ENCODE results near the gene PLLP.
"Not testable (repeated sequence)": the region's sequence is repeated elsewhere in the genome, so short reads cannot be mapped to it uniquely, and the experiment has no call there.

Gene PLLP

DNA sequence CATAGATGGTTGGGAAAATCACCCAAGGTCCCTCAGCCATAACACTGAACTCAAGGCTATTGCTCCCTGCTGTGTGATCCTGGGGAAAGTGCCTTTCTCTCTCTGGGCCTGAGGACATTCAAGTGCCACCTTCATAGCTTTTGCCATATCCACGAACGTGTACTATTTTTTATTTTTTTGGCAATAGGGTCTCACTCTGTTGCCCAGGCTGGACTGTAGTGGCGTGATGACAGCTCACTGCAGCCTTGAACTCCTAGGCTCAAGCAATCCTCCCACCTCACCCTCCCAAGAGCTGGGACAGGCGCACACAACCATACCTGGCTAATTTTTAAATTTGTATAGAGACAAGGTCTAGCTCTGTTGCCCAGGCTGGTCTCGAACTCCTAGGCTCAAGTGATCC is 10.6 kb downstream of the PLLP start:
- DNase-seq (ENCODE audit: low read depth), result no peak

DNA sequence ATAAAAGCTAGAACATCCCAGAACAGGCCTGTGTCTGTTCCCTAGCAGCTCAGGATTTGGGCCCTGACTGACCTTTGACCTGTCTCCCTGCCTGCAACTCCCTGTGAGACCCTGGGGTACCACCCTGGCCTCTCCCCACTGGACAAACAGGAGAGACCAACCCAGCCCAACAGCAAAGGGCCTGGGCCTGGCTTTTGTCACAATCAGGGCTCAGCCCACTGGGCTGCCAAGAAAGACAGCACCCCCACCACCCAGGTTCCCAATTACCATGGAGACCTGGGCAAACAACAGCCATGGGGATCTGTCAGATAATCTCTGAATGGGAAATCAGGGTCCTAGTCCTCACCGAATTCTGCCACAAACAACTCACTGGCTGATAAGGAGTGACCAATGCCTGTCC is 11.1 kb downstream of the PLLP start:
- no peak for DNase-seq (ENCODE audit: low read depth)

DNA sequence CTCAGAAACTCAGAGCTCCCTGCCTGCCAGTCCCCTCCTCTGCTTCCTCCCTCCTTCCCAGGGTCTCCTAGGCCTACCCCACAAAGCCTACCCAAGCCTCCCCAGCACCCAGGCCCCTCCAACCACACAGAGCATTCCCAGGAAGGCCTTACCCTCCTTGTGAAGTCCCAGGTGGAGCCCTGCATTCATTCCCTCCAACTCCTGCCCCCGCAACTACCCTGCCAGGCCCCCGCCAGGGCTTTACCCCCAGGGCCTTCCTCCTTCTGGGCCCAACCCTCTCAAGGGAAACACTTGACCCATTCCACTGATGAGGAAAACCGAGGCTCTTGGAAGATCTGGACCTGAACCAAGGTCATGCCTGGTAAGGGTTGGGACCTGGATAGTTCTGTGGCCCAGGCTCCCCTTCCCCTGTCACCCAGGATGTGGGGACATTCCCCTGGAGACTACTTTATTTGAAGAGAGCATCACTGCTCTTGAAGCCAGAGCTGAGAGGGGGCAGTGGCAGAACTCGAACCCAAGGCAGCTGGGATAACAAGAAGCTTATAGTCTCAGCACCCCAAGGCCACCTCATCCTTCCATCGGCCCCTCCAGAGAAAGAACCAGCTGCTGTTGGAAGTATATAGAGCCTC is 12.5 kb downstream of the PLLP start:
- DNase-seq (ENCODE audit: low read depth), result no peak

DNA sequence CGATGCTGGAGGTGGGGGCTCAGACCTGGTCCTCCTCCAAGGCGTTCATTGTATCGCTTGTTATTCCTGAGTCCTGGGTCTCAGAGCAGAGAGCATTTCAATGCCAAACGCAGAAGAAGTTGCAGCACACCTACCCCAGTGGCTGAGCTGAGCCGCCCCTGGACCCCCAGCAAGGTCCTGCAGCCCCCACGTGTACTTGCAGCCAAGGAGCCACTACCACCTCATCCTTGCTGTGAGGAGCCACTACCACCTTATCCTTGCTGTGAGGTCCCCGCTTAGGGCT is 13.5 kb downstream of the PLLP start:
- no peak for DNase-seq (ENCODE audit: low read depth)

DNA sequence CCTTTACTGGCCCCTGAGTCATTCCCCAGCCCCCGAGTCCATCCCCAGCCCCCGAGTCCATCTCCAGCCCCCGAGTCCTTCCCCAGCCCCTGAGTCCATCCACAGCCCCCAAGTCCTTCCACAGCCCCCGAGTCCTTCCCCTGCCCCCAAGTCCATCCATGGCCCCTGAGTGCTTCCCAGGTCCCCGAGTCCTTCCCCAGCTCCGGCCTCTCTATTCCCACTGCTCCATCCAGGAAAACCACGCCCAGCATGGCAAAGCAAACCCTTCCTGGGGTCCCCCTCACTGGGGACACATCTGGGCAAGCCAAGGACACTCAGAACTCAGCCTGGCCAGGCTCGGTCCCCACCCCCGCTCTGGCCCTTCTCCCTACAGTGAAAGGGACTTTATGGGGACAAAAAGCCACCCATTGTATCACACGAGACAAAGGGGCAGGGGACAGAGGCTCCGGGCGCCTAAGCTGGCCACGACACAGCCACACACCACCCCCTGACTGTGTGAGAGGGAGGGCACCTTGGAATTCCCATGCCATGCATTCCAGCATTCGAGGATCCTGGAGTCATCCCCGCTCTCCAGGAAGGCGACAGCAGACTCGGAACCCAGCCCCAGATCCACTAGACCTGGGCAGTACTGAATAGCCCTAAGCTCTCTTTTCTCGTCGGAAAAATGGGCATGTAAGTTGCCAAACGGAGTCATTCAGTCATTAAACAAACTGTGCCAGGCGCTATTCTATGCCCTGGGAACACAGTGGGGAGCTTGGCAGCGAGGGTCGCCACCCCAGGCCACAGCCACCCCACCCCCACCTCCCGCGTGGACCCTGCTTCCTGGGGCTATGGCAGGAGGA is 14.0 kb downstream of the PLLP start:
- no peak for DNase-seq (ENCODE audit: low read depth)

DNA sequence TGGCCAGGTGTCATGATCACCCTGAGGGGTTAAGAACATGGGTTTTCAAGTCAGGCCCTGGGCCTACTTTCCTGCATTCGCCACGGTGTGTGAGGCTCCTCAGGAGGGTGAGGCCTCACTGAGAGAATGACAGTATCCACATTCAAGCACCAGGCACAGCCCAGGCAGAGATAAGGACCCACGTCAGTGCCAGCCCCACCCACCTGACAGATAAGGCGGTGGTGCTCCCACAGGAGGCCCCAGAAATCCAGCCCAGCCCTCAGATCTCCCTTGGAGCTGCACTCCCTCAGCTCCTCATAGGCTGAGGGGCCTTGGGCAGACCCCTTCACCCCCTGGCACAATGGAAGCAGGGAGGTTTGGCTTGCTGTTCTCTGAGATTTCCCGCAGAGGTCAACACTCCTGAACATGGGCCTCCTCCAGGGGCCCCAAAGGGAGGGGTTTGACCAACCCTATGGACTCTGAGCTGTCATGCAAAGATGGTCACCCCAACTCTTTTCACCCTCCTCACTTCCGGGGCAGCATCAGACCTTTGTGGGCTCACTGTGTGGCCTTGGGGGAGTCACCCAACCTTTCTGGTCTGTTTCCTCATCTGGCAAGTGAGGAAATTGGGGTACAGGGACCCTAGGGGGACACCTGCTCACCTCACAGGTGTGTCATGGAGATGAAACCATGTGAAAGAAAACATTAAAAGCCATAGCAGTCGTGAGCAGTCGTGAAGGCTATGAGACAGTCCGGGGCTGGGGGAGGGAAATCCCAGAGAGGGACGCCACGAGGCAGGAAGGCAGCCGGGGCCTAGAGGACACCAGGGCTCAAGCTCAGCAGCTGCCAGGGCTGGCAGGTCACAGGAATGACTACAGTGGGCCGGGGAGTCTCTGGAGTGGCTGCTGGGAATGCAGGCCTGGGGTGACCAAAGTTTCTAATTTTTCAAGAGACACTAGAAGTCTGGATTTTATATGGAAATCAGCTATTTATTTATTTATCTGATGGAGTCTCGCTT is 15.4 kb downstream of the PLLP start:
- DNase-seq (ENCODE audit: low read depth), result no peak

DNA sequence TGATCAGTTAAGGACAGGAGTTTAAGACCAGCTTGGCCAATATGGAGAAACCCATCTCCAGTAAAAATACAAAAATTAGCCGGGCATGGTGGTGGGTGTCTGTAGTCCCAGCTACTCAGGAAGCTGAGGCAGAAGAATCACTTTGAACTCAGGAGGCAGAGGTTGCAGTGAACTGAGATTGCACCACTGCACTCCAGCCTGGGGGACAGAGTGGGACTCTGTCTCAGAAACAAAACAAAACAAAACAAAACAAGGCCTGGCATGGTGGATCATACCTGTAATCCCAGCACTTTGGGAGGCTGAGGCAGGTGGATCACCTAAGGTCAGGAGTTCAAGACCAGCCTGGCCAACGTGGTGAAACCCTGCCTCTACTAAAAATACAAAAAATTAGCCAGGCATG is 17.1 kb downstream of the PLLP start:
- not testable (repeated sequence) for DNase-seq (ENCODE audit: low read depth)

DNA sequence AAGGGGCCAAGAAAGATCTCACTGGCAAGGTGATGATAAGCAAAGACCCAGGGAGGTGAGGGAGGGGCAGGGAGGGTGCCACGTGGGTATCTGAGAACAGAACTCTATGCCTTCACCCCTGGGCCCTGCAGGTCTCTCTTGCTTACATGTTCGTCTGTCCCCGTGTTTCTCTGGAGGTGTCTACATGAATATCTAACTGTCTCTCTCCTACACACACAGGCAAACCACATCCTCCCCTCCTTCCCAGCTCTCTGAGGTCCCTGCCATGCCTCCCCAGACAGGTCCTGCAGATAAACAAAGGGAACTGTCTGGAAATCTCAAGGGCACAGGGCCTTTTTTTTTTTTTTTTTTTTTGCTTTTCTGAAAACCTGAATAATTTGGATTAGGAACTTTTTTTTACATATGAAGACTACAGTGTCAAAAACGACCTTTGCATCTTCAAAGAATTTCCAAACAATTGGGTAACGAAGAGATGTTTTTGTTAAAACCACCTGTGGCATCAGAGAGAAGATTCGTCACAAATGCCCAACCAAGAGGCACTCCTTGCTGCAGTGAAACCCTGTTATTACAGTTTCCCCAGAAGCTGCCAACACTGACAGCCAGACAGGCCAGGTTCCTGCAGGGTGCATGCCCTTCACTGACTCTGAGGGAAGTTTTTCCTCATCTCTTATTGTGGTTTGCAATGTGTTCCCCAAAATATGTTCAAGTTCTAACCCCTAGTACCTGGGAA is 17.8 kb downstream of the PLLP start:
- no peak for DNase-seq (ENCODE audit: low read depth)

DNA sequence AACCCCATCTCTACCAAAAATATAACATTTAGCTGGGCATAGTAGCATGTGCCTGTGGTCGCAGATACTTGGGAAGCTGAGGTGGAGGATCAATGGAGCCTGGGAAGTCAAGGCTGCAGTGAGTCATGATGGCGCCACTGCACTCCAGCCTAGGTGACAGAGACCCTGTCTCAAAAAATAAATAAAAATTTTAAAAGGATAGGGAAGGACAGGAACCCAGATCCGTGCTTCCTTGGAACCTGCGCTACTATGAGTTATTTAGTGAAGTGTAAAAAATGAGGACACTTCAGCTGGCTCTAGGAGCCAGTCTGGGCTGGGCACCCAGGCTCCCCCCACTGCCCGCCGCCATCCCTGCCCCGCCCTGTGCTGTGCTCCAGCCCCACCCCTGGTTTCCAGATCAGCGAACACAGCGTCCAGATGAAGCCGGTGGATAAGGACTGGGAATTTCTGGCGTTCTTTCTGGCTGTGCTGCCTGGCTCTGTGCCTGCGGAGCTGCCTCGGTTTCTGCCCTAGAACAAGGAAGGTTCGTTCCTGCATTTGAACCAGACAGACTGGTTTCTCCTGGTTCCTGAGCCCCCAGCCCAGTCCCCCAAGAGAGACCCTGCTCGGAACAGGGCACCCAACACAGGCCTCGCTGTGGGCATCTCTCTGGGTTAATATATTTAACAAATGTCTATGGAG is 18.5 kb downstream of the PLLP start:
- DNase-seq (ENCODE audit: low read depth), result no peak

DNA sequence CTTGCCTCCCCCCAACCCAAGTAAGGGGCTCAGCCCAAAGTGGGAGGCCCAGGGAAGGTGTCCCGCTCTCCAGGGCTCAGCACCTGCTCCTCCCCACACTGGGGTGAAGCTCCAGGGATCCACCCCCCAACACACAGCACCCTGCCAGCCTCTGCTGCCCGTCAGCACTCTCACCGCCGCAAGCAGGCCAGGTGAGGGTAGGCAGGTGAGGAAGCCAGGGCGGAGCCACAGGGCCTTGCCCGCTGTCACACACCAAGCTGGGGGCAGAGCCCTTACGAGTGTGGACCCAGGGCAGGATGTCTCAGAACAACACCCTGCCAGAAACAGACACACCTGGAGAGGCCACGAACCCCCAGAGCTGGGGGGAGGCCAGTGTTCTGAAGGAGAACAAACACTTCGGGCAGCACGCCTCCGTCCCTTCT is 19.5 kb downstream of the PLLP start:
- no peak for DNase-seq (ENCODE audit: low read depth)

DNA sequence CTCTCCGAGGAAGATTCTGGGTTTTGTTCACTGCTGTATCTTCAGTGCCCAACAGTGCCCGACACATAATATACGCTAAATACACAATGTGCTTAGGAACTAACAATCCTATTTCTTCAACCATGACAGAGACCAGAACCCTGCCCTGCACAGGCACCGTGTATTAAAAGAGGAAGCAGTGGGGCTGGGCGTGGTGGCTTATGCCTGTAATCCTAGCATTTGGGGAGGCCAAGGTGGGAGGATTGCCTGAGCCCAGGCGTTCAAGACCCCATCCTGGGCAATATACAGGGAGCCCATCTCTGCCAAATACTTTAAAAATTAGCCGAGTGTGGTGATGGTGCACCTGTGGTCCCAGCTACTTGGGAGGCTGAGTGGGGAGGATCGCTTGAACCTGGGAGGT is 20.1 kb downstream of the PLLP start:
- no peak for DNase-seq (ENCODE audit: low read depth)

DNA sequence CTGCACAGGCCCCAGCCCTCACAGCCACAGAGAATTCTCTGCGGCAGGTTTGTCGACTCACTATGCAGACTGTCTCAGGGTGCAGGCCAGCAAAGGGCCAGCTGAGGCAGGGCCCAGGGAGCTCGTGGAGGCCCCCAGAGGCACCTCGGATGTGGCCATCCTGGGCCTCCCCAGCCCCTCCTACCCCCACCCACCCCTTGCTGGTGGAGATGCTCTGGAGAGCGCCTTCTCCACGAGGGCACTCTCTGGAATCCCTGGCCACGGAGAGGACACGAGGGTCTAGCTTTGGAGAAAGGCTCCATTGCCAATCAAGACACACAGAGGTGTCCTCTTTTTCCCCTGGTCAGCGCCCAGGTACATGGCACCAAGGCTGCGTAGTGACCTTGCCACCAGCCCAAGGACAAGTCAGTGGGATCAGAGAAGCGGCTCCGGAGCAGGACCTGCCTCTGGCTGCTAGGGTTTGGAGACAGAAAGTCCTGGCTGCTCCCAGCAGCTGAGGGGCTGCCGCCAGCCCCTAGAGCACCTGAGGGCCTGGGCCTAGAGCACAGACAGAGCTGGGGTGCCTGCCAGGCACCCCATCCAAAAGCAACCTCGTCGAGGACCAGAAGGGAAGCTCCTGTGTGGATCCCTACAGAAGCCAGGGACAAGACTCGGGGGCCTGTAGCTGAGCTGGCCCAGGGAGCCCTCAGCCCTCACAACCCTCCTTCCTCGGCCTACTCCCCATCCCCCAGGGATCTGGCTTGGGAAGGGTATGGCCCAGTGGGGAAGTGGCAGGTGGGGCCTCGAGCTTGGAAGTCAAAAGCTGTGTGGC is 20.7 kb downstream of the PLLP start:
- no peak for DNase-seq (ENCODE audit: low read depth)

DNA sequence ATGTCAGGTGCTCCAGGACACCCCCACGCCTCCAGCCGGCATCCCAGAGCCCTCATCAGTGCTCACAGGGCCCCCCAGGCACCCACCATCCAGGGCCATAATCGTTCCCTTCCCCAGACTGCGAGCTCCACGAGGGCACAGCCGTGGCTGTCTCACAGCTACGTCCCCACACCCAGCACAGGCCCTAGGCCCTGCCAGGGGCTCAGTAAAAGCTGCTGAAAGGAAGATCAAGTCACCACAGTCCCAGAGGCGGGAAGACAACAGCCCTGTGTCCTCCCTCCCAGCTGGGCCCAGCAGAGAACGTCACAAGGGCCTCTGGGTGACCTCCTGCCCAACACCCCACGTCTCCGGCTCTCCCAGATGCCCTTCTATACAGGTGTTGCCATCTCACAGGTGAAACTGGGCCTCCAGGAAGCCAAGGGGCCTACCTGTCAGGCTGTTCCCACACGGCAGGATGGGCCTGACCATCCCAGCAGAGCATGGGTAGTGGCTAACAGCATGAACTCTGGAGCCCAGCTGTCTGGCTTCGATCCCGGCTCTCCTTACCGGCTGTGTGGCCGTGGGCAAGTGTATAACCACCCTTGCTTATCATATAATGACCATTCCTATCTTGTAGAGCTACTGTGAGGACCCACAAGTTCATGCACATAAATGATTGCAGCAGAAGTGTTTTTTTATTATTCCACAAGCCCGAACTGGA is 21.5 kb downstream of the PLLP start:
- DNase-seq (ENCODE audit: low read depth), result no peak

DNA sequence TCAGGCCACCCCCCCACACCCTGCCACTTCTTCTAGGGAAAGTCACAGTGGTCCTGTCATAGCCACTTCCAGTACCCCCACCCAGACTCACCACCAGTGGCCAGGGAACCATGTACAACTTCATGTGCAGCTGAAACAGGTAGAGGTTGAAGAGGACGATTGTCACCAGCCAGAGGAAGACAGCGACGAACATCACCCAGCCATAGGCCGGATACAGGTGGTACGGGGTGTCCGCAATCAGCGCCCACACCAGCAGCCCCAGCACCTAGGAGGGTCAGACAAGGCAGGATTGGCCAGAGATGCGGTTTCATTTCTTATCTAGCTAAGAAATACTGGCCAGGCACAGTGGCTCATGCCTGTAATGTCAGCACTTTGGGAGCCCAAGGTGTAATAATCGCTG is 22.7 kb downstream of the PLLP start:
- DNase-seq (ENCODE audit: low read depth), result no peak

DNA sequence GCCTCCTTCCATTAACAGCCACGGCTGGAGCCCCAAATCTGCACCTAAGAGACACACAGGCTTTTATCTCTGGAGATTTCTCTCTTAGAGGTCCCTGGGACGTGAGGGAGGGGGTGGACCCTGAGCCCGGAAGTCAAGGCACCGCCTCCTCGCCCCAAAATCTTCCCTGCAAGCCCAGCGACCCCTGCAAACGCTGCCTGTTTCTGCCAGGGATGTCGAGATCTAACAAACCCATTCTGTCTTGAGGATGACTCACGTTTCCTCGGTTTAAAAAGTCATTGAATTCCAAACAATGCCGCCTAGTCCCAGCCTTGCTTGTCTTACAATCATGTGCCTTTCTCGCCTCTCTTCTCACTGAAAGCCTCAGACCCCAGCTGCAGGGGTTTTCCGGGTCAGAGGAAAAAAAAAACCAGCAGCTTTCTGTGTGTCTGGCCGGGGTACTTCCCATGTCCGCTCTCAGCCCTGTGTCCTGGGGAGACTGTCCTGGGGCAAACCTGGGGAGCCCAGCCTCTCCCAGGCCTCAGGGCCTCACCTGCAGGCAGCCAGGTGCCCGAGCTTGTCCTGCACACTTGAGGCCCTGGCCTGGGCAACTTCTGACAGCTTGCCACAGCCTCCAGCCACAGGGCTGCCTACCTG is 24.1 kb downstream of the PLLP start:
- DNase-seq (ENCODE audit: low read depth), result no peak

DNA sequence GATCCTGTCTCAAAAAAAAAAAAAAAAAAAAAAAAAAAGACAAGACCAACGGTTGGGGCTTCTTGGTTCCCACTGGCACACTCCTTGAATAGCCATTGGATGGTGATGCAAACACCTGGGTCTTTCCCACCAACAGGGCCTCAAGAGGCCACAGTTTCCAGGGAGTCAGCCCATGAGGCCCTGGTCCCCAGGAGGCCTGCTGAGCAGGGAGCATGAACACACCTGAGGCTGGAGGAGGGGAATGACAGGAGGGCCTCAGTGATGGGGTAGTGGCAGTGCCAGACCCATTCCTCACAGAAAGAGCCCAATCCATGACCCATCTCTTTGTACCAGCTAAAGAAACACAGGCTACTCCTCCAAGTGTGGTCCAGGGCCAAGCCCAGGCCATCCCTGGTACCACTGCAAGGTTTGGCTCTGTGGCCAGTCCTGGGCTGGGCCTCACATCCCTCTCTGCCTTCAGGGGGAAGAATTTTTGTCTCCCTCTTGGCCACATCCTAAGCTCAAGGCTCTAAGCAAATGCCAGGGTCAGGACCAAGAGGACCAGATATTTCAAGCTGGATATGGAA is 25.5 kb downstream of the PLLP start:
- no peak for DNase-seq (ENCODE audit: low read depth)

DNA sequence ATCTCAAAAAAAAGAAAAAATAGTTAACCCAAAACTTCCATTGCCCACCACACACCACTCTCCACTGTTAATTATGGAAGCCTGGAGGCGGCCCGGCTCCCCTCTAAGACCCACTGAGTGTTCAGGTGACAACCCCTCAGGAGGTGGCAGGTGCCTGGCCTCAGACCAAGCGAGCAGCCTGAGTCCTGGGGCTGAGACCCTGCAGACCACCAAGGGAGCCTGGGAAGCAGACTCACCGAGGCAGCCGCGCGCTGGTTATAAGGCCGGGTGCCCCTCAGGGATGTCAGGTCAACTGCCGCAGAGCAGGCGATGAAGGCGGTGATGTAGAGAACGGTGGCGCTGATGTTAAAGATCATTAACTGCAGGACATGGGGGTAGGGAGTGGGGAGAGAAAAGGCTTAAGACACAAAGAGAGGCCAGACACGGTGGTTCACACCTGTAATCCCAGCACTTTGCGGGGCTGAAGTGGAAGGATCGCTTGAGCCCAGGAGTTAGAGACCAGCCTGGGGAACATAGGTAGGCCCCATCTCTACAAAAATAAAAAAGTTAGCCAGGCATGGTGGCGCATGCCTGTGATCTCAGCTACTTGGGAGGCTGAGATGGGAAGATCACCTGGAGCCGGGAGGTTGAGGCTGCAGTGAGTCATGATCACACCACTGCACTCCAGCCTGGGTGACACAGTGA is 26.1 kb downstream of the PLLP start:
- DNase-seq (ENCODE audit: low read depth), result no peak

DNA sequence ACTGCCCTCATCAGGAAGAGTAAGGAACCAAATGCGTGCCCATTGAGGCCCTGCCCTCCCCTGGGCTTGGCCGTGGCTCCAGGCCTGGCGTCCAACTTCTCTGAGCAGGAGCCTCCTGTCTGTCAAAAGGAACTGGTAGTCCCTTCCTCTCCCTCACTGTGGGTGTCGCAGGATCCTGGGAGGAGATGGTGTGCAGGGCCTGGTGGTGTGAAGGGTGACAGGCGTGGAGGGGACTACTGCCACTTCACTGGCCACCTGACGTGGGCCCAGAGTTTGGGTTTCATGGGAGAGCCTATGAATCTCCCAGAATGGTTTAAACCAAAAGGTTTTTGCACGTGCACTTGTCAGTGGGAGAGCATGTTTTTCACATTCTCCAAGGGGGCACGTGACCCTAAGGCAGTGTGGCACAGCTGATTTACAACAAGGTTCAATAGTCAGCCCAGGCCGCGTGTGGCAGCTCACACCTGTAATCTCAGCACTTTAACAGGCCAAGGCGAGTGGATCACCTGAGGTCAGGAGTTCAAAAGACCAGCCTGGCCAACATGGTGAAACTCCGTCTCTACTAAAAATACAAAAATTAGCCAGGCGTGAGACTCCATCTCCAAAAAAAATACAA is 26.9 kb downstream of the PLLP start:
- DNase-seq (ENCODE audit: low read depth), result no peak

Measured in fibroblast of the conjunctiva (primary cell).